Epithelial cell of proximal tubule (primary cell): ENCODE measurements around the gene IGSF3. TPM values are rescaled to one million over a fixed set of nuclear protein-coding genes. Genes with fewer than 3 reads are reported as not detected.
"Not testable (repeated sequence)": the region's sequence is repeated elsewhere in the genome, so short reads cannot be mapped to it uniquely, and the experiment has no call there.

Experiments used
- DNase-seq: peaks from one replicate; pipeline ENCODE4 v3.0.0-alpha.2; 2011; ENCODE audit warnings: low read depth
- H3K4me3 ChIP-seq: 2 replicates; pipeline ENCODE4 v1.5.1; 2011; ENCODE audit warnings: low read depth, mild to moderate bottlenecking, low read length
- total RNA-seq: library from RNA; depleted of rRNA; stranded (reverse); fragments of >200 nt; gene quantifications from 2 replicates; pipeline ENCODE4 v1.2.3, GENCODE V29; 2015
- TF ChIP-seq, protein P1 (sequence below): conservative IDR thresholded peaks from 2 replicates; pipeline ENCODE4 v1.5.1; 2012; ENCODE audit warnings: low read depth, mild to moderate bottlenecking, low read length

The IGSF3 gene
- total RNA-seq, 1 donor from 2014 or later = 21.4 TPM

DNA sequence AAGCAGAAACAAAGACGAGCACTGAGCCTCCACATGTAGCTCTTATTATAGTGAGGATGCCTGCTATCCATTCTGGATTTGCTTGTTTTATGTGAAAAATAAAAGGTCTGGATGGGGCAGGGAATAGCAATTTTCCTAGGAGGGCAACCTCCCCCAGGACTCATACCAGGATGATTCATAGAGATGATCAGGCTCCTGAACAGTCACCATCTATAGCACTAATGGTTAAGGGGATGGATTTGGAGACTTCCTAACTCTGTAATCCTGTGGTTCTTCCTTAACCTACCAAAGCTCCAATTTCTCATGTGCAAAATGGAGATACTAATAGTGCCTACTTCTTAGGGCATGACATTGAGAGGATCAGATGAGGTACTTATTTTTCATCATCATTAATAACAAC, 62.2 kb downstream of the IGSF3 start:
- no peak for DNase-seq
- H3K4me3 ChIP-seq = no peak overlapping the region
- TF ChIP-seq, protein P1, sequence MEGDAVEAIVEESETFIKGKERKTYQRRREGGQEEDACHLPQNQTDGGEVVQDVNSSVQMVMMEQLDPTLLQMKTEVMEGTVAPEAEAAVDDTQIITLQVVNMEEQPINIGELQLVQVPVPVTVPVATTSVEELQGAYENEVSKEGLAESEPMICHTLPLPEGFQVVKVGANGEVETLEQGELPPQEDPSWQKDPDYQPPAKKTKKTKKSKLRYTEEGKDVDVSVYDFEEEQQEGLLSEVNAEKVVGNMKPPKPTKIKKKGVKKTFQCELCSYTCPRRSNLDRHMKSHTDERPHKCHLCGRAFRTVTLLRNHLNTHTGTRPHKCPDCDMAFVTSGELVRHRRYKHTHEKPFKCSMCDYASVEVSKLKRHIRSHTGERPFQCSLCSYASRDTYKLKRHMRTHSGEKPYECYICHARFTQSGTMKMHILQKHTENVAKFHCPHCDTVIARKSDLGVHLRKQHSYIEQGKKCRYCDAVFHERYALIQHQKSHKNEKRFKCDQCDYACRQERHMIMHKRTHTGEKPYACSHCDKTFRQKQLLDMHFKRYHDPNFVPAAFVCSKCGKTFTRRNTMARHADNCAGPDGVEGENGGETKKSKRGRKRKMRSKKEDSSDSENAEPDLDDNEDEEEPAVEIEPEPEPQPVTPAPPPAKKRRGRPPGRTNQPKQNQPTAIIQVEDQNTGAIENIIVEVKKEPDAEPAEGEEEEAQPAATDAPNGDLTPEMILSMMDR = no peak

DNA sequence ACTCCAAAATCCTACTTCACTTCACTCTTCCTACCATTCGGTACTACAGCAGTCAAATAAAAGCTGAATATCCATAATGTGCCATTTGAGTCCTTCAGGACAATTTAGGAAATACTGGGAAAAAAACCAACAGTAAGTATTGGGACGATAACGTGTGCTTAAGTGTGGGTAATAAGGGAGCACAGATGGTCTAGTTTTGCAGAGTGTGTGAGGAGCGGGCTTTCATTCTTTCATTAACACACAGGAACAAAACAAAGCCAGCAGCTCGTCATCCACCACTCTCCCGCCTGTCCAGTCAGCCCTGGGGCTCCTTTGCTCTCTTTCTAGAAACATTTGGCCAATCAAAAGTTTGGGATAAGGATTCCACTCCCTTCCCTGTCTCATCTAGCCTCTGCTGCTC, 63.1 kb downstream of the IGSF3 start:
- not testable (repeated sequence) for DNase-seq, H3K4me3 ChIP-seq

DNA sequence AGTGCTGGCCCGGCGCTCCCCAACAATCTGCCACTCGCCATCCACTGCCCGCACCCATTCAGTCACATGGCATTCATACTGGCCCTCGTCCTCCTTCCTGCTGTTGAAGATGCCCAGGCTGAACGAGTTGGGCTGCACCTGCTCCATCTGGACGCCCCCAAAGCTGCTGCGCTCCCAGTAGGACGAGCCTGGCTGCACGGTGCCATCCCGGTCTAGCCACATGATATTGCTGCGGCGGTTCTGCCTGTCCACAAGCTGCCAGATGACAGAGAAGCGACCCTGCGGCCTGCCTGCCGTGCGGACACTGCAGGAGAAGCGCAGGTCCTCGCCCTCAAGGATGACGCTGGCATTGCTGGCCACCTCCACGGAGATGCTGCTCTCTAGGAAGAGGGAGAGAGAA, 63.9 kb downstream of the IGSF3 start:
- not testable (repeated sequence) for H3K4me3 ChIP-seq, DNase-seq

DNA sequence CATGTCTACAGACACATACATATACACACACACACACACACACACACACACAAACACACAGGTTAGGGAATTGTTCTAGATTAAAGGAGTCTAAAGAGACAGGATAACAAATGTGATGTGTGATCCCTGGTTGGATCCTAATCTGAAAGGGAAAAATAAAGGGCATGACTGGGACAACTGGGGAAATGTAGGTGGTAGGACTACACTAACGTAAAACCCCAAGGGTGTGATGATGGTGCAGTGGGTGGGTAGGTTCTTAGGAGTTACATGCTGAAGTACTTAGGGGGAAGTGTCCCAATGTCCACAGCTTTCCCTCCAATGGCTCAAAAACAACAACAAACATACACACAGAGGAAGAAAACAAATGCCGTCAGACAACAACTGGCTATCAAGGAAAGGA, 68.2 kb downstream of the IGSF3 start:
- not testable (repeated sequence) for DNase-seq, H3K4me3 ChIP-seq

DNA sequence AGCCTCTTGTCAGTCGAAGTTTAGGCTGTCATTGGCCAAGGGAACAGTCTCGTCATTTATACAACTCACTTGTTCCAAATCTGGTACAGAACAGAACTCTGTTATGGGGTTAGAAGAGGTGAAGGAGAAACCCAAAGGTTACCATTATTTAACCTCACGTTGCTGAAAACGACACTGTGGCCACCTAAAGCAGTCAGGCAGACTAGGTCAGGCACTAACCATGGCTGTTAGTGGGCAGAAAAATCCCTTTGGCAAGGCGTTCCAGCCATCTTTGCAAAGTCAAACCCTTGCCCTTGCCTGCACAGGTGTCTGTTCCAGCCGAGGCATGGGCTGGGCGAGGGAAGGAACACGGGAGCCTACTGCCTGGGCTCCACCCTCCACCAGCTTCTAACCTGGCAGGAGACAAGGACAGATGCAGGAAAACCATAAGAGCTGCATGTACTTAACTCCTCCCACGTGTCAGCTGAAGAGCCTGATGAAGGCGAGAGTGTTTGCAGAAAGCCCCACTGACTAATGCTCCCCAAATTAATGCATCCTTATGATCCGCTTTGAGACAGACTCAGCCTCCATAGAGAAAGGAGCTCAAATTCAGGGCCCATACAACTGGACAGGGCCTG, 69.0 kb downstream of the IGSF3 start:
- H3K4me3 ChIP-seq, DNase-seq: not testable (repeated sequence)

DNA sequence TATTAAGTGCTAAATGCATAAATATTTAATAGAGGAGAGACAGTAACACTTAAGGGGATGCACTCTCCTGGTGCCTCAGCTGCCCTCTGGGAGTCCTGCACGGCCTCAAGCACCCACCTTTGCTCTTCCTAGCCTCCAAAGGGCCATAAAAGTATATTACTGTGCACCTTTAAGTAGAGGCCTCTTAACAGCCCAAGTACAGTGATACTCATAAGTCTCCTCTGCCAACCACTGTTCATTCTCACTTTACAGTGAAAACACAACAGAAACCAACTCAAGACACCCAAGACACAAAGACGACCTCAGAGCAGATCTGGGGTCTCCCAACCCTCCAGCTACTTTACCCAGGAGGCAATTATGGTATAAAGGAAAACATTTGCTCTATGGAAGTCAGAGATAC, 70.1 kb downstream of the IGSF3 start:
- not testable (repeated sequence) for DNase-seq

DNA sequence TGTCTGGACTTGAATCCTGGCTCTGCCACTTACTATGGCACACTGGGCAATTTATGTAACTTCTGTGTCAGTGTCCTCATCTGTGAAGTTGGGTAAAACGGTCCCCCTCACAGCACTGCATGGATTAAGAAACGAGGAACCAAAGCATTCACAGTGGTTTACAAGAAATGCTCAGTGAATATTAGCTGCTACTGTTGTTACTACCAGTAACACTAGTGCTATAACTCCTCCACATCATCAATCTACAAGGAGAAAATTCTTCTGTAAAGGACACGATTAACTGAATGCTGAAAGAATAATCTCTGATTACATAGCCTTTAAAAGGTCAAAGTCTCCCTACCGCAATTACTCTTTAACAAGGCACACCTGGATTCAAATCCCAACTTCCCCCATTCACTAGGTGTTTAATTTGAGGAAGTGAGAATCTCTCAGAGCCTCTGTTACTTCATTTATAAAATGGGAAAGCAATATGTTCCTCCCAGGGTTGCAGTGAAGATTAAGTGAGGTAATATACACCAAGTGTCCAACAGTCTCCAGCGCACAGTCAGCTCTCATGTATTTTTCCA, 70.7 kb downstream of the IGSF3 start:
- not testable (repeated sequence) for H3K4me3 ChIP-seq

More for the DNA sequence above, 70.1 kb downstream of the IGSF3 start:
- not testable (repeated sequence) for H3K4me3 ChIP-seq

DNA sequence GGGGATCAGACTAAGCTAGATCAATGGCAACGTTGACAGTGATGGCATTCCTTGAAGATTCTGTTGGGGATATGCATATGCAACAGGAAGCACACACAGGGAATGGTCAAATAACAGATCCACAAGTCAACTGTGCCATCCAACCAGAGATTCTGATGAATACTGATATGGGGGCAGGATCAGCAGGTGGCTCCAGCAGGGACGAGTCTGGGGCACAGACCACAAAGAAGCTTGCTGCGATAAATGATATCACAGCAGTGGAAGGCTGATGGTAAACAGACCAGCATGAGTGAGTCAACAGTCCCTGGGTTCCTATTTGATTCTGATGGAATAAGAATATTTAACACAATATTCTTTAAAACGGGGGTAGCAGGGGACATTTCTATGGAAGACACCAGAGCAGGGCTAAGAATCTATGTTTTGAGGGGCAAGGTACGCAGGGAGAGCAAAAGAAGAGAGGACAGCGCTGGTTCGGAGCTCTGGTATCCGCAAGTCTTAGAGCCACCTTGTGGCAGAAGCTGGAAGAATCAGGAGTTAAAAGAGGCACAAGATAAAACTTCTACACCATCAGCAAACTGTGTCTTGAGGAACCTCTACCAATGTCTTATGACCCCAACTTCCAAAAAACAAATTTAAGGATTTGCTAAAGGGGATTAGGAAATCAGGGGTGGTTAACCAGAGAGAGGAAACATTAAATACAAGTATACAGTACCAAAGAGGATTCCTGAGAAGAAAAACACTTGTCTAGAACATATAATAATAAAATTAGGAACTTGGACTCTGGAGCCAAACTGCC, 71.4 kb downstream of the IGSF3 start:
- H3K4me3 ChIP-seq = peak overlapping the region; percentile 23
- TF ChIP-seq, protein P1 = peak; percentile 55
- not testable (repeated sequence) for DNase-seq

More for the DNA sequence above, 70.7 kb downstream of the IGSF3 start:
- not testable (repeated sequence) for DNase-seq

DNA sequence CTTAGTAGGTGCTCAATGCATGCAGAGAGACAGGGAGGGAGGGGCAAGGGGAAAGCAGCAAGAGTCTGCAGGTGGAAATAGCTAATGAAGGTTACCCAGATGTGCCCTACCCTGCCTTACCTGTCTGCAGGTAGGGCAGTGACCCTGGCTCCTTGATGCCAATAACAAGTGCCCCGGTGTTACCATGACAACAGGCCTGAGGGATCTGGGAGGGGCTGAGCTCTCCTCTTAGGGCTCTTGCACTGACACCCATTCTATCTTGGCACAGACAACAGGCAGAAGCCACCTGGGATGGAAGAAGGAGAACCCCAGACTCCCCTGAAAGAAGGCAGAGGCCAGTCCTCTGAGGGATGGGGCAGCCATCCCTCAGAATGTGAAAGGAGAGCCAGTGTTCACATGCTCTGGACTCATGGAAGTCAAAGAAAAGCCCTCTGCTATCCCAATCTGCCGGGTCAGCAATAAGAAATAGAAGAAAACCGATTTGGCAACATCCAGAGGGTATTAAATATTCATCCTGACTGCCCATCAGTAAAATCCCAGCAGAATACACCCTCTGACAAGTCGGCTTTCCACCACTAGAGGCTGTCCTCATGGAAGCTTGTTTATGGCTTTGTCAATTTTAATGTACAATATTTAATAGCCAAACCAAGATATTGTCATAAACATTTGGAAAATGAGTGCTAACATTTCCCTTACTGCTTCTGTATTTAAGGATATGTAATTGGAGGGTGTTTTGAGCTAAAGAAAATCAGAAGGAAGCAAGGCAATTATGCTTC, 72.3 kb downstream of the IGSF3 start:
- not testable (repeated sequence) for DNase-seq, H3K4me3 ChIP-seq
- TF ChIP-seq, protein P1 = peak; percentile 37

DNA sequence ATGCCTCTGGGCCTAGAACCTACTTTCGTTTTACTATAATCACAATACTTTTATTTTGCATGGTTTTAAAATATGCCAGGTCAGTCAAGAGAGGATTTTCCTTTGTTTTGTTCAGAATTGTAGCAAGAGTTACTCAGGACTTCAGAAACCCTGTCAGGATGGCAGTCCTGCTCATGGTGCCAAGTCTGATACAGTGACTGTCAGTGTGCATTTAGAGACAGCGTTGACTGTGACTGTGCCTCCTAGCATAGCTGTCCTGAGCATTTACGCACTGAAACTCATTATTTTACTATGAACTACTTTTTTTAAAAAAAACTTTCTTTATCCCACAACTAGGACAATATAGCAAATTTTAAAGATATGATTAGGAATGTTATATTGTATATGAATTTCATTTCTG, 73.6 kb downstream of the IGSF3 start:
- H3K4me3 ChIP-seq, DNase-seq: not testable (repeated sequence)

DNA sequence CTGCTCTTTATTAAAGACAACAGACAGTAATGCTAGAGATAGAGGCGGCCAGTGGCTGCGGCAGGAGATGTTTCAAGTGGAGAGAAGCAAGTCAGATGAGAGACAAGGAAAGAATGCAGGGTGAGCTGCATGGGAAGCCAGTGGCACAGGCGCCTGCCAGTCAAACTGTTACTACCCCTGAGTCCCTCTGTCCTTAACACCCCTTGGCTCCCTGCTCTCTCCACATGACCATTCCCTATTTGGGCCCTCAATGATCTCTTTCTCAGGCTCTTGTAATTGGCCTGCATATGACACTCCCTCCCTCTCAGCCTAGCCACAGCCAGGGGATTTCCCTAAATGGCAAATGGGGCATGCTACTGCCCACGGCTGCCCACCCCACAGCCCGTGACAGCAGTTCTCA, 74.1 kb downstream of the IGSF3 start:
- not testable (repeated sequence) for H3K4me3 ChIP-seq, DNase-seq

DNA sequence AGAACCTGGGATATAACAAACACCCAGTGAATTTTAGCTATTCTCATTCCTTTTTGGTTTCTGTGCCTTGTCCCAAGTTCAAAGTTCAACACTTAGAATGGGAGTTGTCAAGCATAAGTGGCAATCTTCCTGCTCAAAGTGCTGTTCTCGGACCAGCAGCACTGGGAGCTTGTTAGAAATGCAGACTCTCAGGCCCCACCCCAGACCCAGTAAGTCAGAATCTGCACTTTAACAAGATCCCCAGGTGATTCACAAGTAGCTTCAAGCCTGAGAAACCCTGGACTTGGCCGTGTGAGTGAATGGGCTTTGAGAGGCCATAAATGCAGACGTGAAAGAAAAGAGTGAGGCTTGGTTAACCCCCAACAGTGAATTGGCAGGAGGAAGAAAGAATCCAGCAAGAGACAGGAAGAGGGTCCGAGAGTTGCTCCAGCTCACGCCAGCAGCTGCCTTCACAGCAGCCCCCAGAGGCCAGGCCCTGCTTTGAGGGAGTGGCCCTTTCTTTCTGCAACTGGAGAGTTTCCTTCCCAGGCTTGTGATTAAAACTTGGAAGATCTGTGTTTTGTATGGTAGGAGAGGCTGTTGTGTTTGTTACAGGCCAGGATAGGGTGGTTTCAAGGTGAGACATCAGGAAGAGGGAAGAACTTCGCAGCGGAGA, 75.5 kb downstream of the IGSF3 start:
- not testable (repeated sequence) for H3K4me3 ChIP-seq, DNase-seq

DNA sequence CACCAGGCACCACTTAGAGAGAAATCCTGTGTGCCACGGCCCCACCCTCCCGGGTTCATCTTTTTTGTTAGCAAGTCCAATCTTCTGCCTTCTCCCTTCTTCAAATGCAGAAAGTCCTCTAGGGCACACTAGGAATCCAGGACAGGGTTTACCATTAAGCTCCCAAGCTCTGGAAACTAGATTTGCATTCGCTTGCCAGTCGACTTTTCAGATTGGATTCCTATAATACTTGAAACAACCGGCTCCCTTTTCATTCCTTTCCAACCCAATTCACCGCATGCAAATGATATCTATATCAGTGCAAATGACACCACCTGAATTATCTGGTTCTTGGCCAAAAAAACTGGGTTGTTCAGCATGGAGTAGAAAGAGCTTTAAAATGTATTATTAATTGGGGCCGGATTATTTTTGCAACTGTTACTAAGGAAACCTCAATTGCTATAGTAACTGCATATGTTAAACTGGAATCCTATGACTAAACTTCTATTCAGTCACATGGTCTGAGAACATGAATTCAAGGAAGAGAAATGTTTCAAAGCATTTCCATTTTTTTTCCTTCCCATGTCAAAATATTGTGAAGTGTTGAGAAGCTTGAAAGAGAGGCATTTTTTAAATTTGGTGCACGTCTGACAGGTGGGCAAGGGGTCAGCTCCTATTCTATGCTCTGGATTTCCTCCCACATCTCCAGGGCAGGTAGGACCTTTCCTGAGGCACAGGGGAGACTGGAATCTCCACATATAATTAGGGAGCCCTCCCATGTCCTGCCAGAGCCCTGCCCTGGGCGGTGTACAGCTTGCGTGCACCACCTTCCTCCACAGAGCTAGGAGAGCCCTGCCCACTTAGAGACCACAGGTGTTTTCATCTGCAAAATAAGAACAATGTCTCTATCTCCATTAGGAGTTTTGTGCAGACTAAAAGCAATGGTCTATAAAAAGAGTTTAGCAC, 76.3 kb downstream of the IGSF3 start:
- not testable (repeated sequence) for H3K4me3 ChIP-seq, DNase-seq
